GM18505 (cell line): ENCODE measurements around the gene FGD2.
"Not testable (repeated sequence)": the region's sequence is repeated elsewhere in the genome, so short reads cannot be mapped to it uniquely, and the experiment has no call there.

Source experiments
- ATAC-seq: cut with Tn5 transposase; IDR thresholded peaks from one replicate; pipeline ENCODE4 v1.9.1; 2021; ENCODE audit not compliant: unreplicated experiment
- POLR2A ChIP-seq: IDR thresholded peaks from 4 replicates; pipeline ENCODE4 v1.6.1; 2011; ENCODE audit warnings: borderline replicate concordance; ENCODE audit not compliant: insufficient read depth, insufficient read length; ENCODE audit errors: extremely low read depth

FGD2 gene

DNA sequence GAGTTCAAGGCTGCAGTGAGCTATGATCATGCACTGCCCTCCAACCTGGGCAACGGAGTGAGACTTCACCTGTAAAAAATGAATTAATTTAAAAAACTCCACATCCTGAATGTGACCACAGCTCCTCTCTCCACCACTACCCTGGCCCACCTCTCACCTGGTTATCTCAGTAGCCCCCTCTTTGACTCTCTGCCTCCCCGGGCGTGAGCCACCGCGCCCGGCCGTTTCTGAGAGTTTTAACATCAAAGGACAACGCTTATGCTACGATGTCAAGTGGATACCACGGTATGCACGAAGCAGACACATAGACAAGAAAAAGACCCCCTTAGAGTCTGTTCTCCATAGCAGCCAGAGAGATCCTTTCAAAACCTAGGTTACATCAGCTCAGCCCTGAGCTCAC lies 48.7 kb downstream of the FGD2 start:
- ATAC-seq, result no peak
- no peak for TF ChIP-seq POLR2A

GRCh38 chr6:37054580-37054979 lies 49.1 kb downstream of the FGD2 start:
- ATAC-seq, result no peak
- TF ChIP-seq POLR2A, result no peak

DNA sequence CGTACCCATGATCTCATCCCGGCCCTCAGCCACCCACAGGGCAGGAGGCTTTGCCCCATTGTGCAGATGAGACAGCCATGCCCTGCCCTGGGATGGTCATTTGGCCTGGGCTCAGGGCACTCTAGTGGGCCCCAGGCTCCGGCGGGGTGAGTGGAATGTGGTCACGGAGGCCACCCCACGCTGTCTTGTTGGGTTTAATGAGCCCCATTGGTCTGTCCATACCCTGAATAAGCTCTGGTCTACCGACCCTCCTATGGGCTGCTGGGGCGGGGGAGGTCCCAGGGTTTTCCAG lies 50.6 kb downstream of the FGD2 start:
- no peak for TF ChIP-seq POLR2A

GRCh38 chr6:37056439-37057127 lies 51.1 kb downstream of the FGD2 start:
- no peak for ATAC-seq
- TF ChIP-seq POLR2A, result no peak

More for the DNA sequence above, 50.6 kb downstream of the FGD2 start:
- ATAC-seq, result no peak

GRCh38 chr6:37057128-37057471 lies 51.6 kb downstream of the FGD2 start:
- TF ChIP-seq POLR2A, result no peak

DNA sequence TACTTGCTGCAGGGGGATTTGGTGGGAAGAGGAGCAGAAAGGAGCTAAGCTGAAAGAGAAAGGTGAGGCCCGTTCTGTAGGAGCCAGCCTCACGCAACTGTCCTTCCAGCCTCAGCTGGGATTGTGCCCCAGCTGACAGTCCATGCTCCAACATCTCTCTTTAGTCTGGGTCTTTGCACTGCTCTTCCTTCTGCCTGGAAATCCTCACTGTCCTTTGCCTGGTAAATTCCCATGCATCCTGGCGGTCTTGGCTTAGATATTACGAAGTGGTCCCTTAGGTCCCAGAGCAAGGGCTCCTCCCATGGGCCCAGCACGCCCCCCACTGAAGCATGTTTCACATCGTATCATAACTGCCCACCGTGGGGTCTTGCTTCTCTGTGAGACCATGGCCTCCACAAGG lies 52.2 kb downstream of the FGD2 start:
- ATAC-seq, result no peak
- TF ChIP-seq POLR2A, result no peak

More at GRCh38 chr6:37057128-37057471, 51.6 kb downstream of the FGD2 start:
- ATAC-seq, result no peak

- TF ChIP-seq POLR2A, result no peak
- ATAC-seq, result no peak
Measured at GRCh38 chr6:37058084-37058586, 52.7 kb downstream of the FGD2 start.

- ATAC-seq, result not testable (repeated sequence)
Measured at GRCh38 chr6:37058984-37059343, 53.5 kb downstream of the FGD2 start.

DNA sequence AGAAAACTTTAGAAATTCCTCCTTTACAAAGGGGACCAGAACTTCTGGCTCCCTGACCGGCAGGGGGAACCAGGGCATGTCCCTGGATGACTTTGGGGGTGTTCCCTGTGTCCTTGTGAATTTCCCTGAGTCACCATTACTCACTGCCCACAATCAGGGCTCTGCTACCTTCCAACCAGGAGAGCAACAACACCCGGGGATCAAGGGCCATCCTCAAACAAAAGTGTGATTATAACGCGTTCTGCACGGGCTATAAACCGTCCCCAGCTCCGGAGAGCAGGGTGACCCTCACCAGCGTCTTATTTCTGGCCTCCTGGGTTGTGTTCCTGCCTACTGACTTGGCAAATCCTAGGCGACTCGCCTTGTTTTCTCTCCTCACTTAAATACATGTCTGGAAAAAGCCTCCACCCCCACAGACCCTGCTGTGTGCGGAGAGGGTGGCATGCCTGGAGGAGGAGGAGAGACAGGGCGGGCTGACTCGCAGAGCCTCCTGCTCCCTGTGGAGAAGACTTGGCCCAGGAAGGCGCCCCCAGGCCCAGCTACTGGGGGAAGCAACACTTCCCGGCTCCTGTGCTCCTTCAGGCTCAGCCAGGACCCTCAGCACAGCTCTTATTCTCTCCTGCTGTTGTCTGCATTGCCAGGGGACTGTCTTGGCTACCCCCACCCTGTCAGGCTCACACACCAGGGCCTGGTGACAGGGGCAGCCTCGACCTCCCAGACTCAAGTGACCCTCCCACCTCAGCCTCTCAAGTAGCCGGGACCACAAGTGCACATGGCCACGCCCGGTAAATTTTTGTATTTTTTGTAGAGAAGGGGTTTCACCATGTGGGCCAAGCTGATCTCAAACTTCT lies 54.1 kb downstream of the FGD2 start:
- TF ChIP-seq POLR2A, result no peak
- no peak for ATAC-seq

- ATAC-seq, result no peak
- TF ChIP-seq POLR2A, result no peak
Measured at GRCh38 chr6:37060195-37060559, 54.7 kb downstream of the FGD2 start.

DNA sequence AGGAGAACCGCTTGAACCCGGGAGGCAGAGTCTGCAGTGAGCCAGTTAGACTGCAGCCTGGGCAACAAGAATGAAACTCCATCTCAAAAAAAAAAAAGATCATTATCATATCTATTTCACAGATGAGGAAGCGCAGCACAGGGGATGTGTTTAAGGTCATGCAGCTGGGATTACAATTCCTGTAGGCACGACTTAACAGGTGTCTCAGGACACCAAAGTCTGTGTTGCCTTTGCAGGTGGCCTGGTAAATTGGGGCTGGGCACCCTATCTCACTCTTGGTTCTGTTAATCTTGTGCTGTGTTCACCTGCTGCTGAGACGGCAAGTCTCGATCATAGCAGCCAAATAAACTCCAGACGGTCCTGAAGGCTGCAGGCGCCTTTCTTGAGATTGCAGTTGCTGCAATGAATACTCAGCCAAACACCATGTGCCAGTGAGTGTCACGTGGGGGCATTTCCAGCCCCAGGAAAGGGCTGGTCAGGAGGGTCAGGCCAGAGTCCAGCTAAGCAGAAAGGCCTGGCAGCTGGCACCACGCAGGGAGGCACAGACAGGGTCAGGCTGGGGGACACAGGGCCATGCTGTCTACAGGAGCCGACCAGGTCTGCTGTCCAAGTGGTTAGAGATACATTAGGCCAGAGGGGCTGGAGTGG lies 55.8 kb downstream of the FGD2 start:
- TF ChIP-seq POLR2A, result no peak
- no peak for ATAC-seq

DNA sequence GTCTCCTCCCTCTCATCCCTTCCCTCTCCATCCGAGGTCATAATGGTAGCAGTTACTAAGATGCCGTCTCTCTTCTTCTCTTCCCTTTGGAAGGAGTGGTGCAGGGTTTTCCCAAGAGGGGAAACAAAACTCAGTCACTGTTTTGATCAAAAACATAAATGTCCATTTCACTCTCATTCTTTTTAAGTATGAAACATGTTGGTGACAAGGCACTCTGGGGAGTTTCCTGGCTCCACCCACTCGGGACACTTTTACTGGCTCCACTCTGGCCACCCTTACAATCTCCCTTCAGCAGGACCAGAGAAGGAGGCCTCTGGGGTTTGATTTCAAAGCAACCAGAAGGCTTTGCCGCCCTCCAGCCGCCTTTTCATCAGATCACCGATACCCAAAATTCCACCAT lies 57.0 kb downstream of the FGD2 start:
- TF ChIP-seq POLR2A, result no peak
- no peak for ATAC-seq

DNA sequence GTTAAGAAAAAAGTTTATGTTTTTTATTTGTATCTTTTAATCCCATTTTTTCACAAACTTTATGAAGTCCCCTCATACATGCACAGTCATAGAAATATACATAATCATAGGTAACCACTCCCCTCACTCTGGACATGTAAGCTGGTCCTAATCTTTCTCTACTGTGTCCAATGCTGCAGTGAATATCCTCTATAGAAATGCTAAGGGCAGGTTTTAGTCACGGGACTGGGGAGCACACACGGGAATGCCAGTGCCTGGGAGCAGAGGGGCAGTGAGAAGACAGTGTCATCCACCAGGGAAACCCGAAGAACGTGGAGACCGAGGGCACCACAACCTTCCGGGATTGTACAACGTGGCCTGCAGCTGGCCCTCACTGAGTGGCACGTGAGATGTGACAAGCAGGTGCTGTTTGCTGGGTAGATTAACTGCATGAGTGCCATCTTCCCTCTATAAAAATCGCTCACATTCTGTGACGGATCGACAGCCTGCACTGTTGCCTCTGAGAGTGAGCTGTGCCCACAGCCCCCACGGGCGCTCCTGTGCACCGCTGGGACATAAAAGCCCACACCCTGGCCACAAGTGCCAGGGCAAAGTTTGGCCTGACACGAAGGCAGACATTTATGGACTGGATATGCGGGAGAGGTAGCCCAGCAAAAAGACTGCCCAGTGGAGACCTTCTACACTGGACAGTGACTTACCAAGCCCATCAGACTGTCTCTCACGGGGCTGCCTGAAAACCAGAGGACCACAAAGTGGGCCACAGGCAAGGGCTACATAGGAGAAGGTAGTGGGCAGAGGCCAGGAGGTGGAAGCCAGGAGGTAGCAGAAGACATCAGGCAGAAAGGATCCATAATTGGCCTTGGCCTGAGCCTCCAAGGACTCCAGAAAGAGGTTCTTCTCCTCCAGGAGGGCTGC lies 63.2 kb downstream of the FGD2 start:
- ATAC-seq, result no peak
- no peak for TF ChIP-seq POLR2A
